ENCODE measurements around the gene POU3F2.

GRCh38 chr6:98797217-98797994 is 37.0 kb upstream of the POU3F2 start:
- no peak for TF ChIP-seq ZNF274 (IDR thresholded peaks at IDR 0.05; ENCODE audit: borderline replicate concordance, low read depth, low read length)
- no peak for TF ChIP-seq CHD7 (IDR thresholded peaks at IDR 0.05; ENCODE audit: low read depth, low read length)
- TF ChIP-seq BRCA1 (IDR thresholded peaks at IDR 0.05): no peak
- TF ChIP-seq BRCA1 (CRISPR knock-in tag; IDR thresholded peaks at IDR 0.05): no peak
- TF ChIP-seq PBX2 (CRISPR knock-in tag; IDR thresholded peaks at IDR 0.05; ENCODE audit: low read depth): no peak
- no peak for TF ChIP-seq PBX2 (tag; conservative IDR thresholded peaks at IDR 0.05; ENCODE audit: low read depth)
- TF ChIP-seq TEAD2 (tag; IDR thresholded peaks at IDR 0.05): no peak
- TF ChIP-seq GATAD2A (IDR thresholded peaks at IDR 0.05): no peak
- TF ChIP-seq POLR2AphosphoS5 (IDR thresholded peaks at IDR 0.05; ENCODE audit: control insufficient read depth, insufficient read depth, low read depth, low read length): no peak
- no peak for TF ChIP-seq HOXB6 (CRISPR knock-in tag; IDR thresholded peaks at IDR 0.05; ENCODE audit: borderline replicate concordance)
- TF ChIP-seq CTCF (IDR thresholded peaks at IDR 0.05 in 2 of 3, conservative IDR thresholded peaks at IDR 0.05 in 1 of 3; ENCODE audit: insufficient read depth in 2 of 3, low read depth in 1 of 3, low read length in 3 of 3): no peak
- TF ChIP-seq TAF1 (IDR thresholded peaks at IDR 0.05; ENCODE audit: control insufficient read depth, extremely low read depth, insufficient read depth, low read length, severe bottlenecking): no peak
- TF ChIP-seq EZH2 (IDR thresholded peaks at IDR 0.05; ENCODE audit: borderline replicate concordance, low read depth, low read length): no peak
- TF ChIP-seq FOXJ3 (CRISPR knock-in tag; IDR thresholded peaks at IDR 0.05): no peak
- no peak for TF ChIP-seq ERF (CRISPR knock-in tag; IDR thresholded peaks at IDR 0.05)
- TF ChIP-seq SP1 (CRISPR knock-in tag; IDR thresholded peaks at IDR 0.05): no peak
